DMS53 (cell line): ENCODE measurements around the gene PKD2L2.
"Not testable (repeated sequence)": the region's sequence is repeated elsewhere in the genome, so short reads cannot be mapped to it uniquely, and the experiment has no call there.

Source experiments
- DNase-seq: peaks from one replicate; lab custom pipeline; 2025; lab: John Stamatoyannopoulos, UW

Gene PKD2L2

GRCh38 chr5:137888466-137888862 is 793 bp upstream of the PKD2L2 start:
- DNase-seq, result no peak

- peak; percentile 34 for DNase-seq
Measured at GRCh38 chr5:137890845-137891244, 1.6 kb downstream of the PKD2L2 start.

GRCh38 chr5:137891849-137892248 is 2.6 kb downstream of the PKD2L2 start:
- DNase-seq, result peak; percentile 13

GRCh38 chr5:137894586-137894985 is 5.3 kb downstream of the PKD2L2 start:
- DNase-seq, result no peak

- no peak for DNase-seq
Measured at GRCh38 chr5:137896560-137896959, 7.3 kb downstream of the PKD2L2 start.

GRCh38 chr5:137899493-137899892 is 10.2 kb downstream of the PKD2L2 start:
- no peak for DNase-seq

GRCh38 chr5:137901011-137901817 is 12.0 kb downstream of the PKD2L2 start:
- no peak for DNase-seq

GRCh38 chr5:137902408-137903133 is 13.3 kb downstream of the PKD2L2 start:
- no peak for DNase-seq

- DNase-seq, result no peak
Measured at GRCh38 chr5:137914758-137915157, 25.5 kb downstream of the PKD2L2 start.

- no peak for DNase-seq
Measured at GRCh38 chr5:137916923-137917322, 27.7 kb downstream of the PKD2L2 start.

GRCh38 chr5:137921931-137922330 is 32.7 kb downstream of the PKD2L2 start:
- DNase-seq, result no peak

GRCh38 chr5:137923856-137924255 is 34.6 kb downstream of the PKD2L2 start:
- DNase-seq, result no peak

- no peak for DNase-seq
Measured at GRCh38 chr5:137932800-137933199, 43.5 kb downstream of the PKD2L2 start.

- DNase-seq, result no peak
Measured at GRCh38 chr5:137933491-137933911, 44.2 kb downstream of the PKD2L2 start.

- no peak for DNase-seq
Measured at GRCh38 chr5:137935190-137935589, 45.9 kb downstream of the PKD2L2 start.

GRCh38 chr5:137935694-137936093 is 46.4 kb downstream of the PKD2L2 start:
- no peak for DNase-seq

GRCh38 chr5:137937994-137938750 is 48.9 kb downstream of the PKD2L2 start:
- no peak for DNase-seq

- no peak for DNase-seq
Measured at GRCh38 chr5:137938751-137939143, 49.5 kb downstream of the PKD2L2 start.

GRCh38 chr5:137939331-137939730 is 50.1 kb downstream of the PKD2L2 start:
- no peak for DNase-seq

GRCh38 chr5:137944280-137944679 is 55.0 kb downstream of the PKD2L2 start:
- not testable (repeated sequence) for DNase-seq

GRCh38 chr5:137945825-137946224 is 56.6 kb downstream of the PKD2L2 start:
- DNase-seq, result no peak

- peak; percentile 66 for DNase-seq
Measured at GRCh38 chr5:137954131-137954879, 65.0 kb downstream of the PKD2L2 start.
